Activated CD4-positive, alpha-beta memory T cell treated with anti-CD3 and anti-CD28 coated beads for 36 hours (primary cell): ENCODE data around the gene TCF7L1. TPM values are rescaled to one million over a fixed set of nuclear protein-coding genes. Genes with fewer than 3 reads are reported as not detected.
A peak's percentile ranks its signal among the peaks of the same experiment; 100 is the strongest.
"Not testable (repeated sequence)": the region's sequence is repeated elsewhere in the genome, so short reads cannot be mapped to it uniquely, and the experiment has no call there.

Source experiments
- CTCF ChIA-PET: fragments of 350-600 bp; sonication (Branson Sonifier 250); formaldehyde crosslinking; loops from one replicate; lab custom pipeline; 2021; ENCODE audit warnings: antibody characterized with exemption, inconsistent platforms; lab: Charles Lee
- POLR2A ChIA-PET: fragments of 350-600 bp; sonication (Branson Sonifier 250); formaldehyde crosslinking; loops from one replicate; lab custom pipeline; 2021; ENCODE audit warnings: antibody characterized with exemption; lab: Charles Lee
- DNase-seq: peaks from one replicate; pipeline ENCODE4 v3.0.0-alpha.2; 2020
- H3K27ac Mint-ChIP-seq: one replicate; pipeline ENCODE4 v1.8.0; 2021; ENCODE audit warnings: mixed read lengths
- H3K27me3 Mint-ChIP-seq: one replicate; pipeline ENCODE4 v1.8.0; 2021; ENCODE audit warnings: mixed read lengths
- H3K36me3 Mint-ChIP-seq: one replicate; pipeline ENCODE4 v1.8.0; 2021; ENCODE audit warnings: mixed read lengths
- H3K4me1 Mint-ChIP-seq: one replicate; pipeline ENCODE4 v1.8.0; 2021; ENCODE audit warnings: low read depth, mixed read lengths
- H3K4me3 Mint-ChIP-seq: one replicate; pipeline ENCODE4 v1.8.0; 2021; ENCODE audit warnings: mild to moderate bottlenecking, mixed read lengths
- H3K9me3 Mint-ChIP-seq: one replicate; pipeline ENCODE4 v1.8.0; 2021; ENCODE audit warnings: mixed read lengths
- intact Hi-C: fragments of 100-400 bp; cut with micrococcal nuclease; formaldehyde crosslinking; loops from one replicate; pipeline ENCODE4 v1.15.1; 2023
- total RNA-seq, 2 experiments: library from RNA; stranded (reverse); gene quantifications; one replicate each; pipeline ENCODE4 v1.2.3, GENCODE V29; 2021

The TCF7L1 gene
- total RNA-seq, 2 experiments from 2014 or later = 0.07 TPM; not detected in 1

DNA sequence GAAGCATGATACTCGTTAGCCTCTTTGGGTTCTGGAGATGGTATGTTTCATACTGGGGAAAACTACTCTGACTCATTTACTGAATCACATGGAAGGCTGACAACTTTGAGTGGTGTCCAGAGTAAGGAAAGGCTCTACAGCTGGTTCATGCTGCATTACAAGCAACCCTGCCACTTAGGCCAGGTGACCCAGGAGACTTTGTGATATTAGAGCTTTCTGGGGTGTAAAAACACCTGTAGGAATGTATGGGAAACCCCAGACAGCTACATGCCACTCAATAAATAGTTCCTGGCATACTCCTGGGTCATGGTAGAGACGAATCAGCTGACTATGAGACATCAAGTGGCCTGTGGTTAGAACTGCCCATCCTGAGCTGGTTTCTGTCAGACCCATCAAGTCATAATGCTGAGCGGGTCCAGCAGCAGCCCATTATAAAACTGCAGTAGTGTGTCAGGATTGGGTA, 21.3 kb upstream of the TCF7L1 start:
- H3K4me3 Mint-ChIP-seq = no peak overlapping the region
- intact Hi-C loops = no loop called here
- no peaks in the 10 kb centered on the region for H3K9me3 Mint-ChIP-seq
- peaks cover 24% of the 10 kb centered on the region for H3K27me3 Mint-ChIP-seq
- no peak overlapping the region for H3K27ac Mint-ChIP-seq
- ChIA-PET POLR2A (no interaction called here), CTCF (no interaction called here)
- no peak for DNase-seq
- no peaks in the 10 kb centered on the region for H3K36me3 Mint-ChIP-seq
- no peaks in the 10 kb centered on the region for H3K4me1 Mint-ChIP-seq

DNA sequence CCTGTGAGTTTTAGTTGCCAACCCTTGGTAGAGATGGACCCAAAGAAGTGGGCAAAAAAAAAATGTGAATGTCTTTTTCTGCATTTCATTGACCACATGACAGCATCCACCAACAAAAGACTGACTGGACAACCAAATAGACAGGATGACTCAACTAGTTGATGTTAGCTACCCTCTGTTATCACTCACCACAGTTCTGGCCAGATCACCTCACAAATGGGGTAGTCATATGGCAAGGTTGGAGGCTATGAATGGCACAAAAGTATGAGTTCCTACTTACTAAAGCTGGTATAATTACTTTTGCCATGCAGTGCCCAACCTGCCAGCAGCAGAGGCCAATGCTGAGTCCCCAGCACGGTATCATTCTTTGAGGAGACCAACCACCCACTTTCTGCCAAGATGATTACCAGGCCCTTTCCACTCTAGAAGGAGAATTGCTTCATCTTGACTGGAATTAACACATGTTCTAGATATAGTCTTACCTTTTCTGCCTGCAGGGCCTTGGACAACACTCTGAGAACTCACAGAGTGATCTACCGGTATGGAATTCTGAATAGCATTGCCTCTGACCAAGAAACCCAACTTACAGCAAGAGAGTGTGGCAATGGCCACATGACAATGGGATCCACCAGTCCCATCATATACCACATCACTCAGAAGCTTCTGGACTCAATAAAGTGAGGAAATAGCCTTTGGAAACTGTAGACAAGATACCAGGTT, 20.1 kb upstream of the TCF7L1 start:
- Mint-ChIP-seq H3K36me3 (no peaks in the 10 kb centered on the region), H3K27ac (no peak overlapping the region), H3K4me1 (no peaks in the 10 kb centered on the region)

DNA sequence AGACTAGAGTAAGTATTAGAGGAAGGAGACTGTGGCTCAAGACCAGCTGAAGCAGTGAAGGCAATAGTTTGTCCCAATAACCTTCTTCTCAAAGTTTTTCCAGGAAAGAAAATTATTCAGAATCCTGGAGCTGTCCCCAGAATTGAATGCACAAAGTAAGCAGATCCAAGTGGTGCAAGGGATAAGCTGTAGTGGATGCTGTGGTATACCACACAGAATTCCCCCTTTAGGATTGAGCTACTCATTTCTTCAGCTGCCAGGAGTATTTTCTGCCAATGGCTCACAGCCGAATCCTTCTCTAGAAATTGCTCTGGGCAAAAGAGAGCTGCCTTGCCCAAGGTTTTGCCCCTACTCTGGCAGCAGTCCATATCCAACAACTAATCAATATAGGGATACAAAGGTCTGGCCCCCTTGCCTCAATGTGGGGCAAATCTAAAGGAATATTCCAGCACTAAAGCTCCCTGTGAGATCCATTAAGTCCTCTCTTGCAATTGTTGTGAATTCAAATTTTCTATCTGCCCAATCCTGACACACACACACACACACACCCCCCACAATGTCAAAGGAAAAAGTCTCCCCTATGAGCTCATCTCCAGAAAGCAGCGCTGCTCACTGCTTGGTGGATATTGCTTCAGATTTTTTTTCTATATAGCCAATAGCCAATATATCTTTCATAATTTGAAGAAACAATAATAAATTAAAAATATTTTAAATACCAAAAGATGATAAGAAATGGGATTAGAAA, 18.4 kb upstream of the TCF7L1 start:
- H3K9me3 Mint-ChIP-seq = no peaks in the 10 kb centered on the region
- DNase-seq = no peak
- H3K4me1 Mint-ChIP-seq = no peaks in the 10 kb centered on the region
- H3K27ac Mint-ChIP-seq = no peak overlapping the region
- CTCF ChIA-PET = no interaction called here
- POLR2A ChIA-PET = no interaction called here
- H3K36me3 Mint-ChIP-seq = no peaks in the 10 kb centered on the region
- H3K4me3 Mint-ChIP-seq = no peak overlapping the region
- H3K27me3 Mint-ChIP-seq = peaks cover 24% of the 10 kb centered on the region
- intact Hi-C loops = no loop called here

More for the DNA sequence above, 20.1 kb upstream of the TCF7L1 start:
- H3K9me3 Mint-ChIP-seq = no peaks in the 10 kb centered on the region
- intact Hi-C loops = no loop called here
- no peak overlapping the region for H3K4me3 Mint-ChIP-seq
- CTCF ChIA-PET = no interaction called here
- DNase-seq = no peak
- POLR2A ChIA-PET = interaction anchor here (0.5 kb wide), 1 partner anchor 57 kb away, joined by 3 read pairs; no protein-coding TSS in a partner anchor
- peaks cover 24% of the 10 kb centered on the region for H3K27me3 Mint-ChIP-seq

DNA sequence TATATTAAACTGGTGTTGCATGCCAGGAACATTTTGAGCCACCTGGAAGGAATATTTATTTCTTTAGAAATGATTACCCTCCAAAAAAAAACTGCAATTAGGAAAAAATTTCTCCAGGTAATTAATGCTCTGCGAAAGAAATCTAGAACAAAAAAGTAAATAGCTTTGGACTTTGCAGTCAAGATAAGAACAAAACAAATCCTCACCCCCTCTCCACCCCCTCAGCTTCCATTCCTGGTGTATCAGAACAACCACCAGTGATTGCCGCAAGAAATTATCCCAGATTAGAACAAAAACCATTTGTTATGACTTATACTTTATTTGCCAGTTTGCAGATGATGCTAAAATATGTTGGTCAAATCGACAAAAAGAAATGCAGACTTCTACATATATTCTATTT, 17.0 kb upstream of the TCF7L1 start:
- Mint-ChIP-seq H3K27ac (no peak overlapping the region), H3K27me3 (peaks cover 20% of the 10 kb centered on the region), H3K4me1 (no peaks in the 10 kb centered on the region), H3K36me3 (no peaks in the 10 kb centered on the region), H3K4me3 (no peak overlapping the region), H3K9me3 (no peaks in the 10 kb centered on the region)
- intact Hi-C loops = no loop called here
- ChIA-PET CTCF (interaction anchor here (0.9 kb wide), 1 partner anchor 49 kb away, joined by 3 read pairs; no protein-coding TSS in a partner anchor), POLR2A (no interaction called here)
- no peak for DNase-seq

GRCh38 chr2:85119900-85120299, 13.3 kb upstream of the TCF7L1 start:
- DNase-seq = no peak
- no peaks in the 10 kb centered on the region for H3K27me3 Mint-ChIP-seq
- no peaks in the 10 kb centered on the region for H3K4me1 Mint-ChIP-seq
- no peak overlapping the region for H3K4me3 Mint-ChIP-seq
- no peaks in the 10 kb centered on the region for H3K9me3 Mint-ChIP-seq
- intact Hi-C loops = no loop called here
- ChIA-PET CTCF (interaction anchor here (1.3 kb wide), 1 partner anchor 13 kb away, joined by 3 read pairs; no protein-coding TSS in a partner anchor), POLR2A (no interaction called here)
- no peak overlapping the region for H3K27ac Mint-ChIP-seq
- H3K36me3 Mint-ChIP-seq = no peaks in the 10 kb centered on the region

- POLR2A ChIA-PET = no interaction called here
- no peaks in the 10 kb centered on the region for H3K9me3 Mint-ChIP-seq
These were observed 12.8 kb upstream of the TCF7L1 start for GRCh38 chr2:85120363-85120762.

DNA sequence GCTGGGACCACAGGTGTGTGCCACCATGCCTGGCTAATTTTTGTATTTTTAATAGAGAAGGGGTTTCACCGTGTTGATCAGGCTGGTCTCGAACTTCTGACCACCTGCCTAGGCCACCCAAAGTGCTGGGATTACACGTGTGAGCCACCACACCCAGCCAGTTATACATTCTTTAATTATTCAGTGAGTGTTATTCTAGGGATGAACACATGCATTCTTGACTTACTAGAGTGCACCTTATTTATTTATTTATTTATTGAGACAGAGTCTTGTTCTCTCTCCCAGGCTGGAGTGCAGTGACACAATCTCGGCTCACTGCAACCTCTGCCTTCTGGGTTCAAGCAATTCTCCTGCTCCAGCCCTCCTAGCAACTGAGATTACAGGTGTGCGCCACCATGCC, 6.7 kb upstream of the TCF7L1 start:
- CTCF ChIA-PET = interaction anchor here (0.7 kb wide), 1 partner anchor 59 kb away, joined by 3 read pairs; no protein-coding TSS in a partner anchor
- H3K27ac Mint-ChIP-seq, intact Hi-C loops, H3K36me3 Mint-ChIP-seq, H3K4me1 Mint-ChIP-seq, H3K9me3 Mint-ChIP-seq, POLR2A ChIA-PET, H3K4me3 Mint-ChIP-seq, DNase-seq: not testable (repeated sequence)
- H3K27me3 Mint-ChIP-seq = peaks cover 17% of the 10 kb centered on the region

More at GRCh38 chr2:85120363-85120762, 12.8 kb upstream of the TCF7L1 start:
- CTCF ChIA-PET = interaction anchor here (1.3 kb wide), 1 partner anchor 12 kb away, joined by 3 read pairs; no protein-coding TSS in a partner anchor
- no peaks in the 10 kb centered on the region for H3K27me3 Mint-ChIP-seq
- DNase-seq = no peak
- intact Hi-C loops = no loop called here
- H3K4me3 Mint-ChIP-seq = no peak overlapping the region
- H3K27ac Mint-ChIP-seq = no peak overlapping the region
- no peaks in the 10 kb centered on the region for H3K36me3 Mint-ChIP-seq
- no peaks in the 10 kb centered on the region for H3K4me1 Mint-ChIP-seq

- intact Hi-C loops = loop anchor here (5.0 kb wide), 2 partner anchors 172 to 203 kb away; no protein-coding TSS in a partner anchor
- peaks cover 4% of the 10 kb centered on the region for H3K4me1 Mint-ChIP-seq
- no peaks in the 10 kb centered on the region for H3K9me3 Mint-ChIP-seq
- POLR2A ChIA-PET = no interaction called here
- peaks cover 36% of the 10 kb centered on the region for H3K27me3 Mint-ChIP-seq
- H3K4me3 Mint-ChIP-seq = no peak overlapping the region
- CTCF ChIA-PET = interaction anchor here (0.7 to 1.6 kb wide), 2 partner anchors 51 to 170 kb away, joined by 3 read pairs; no protein-coding TSS in a partner anchor
- no peak overlapping the region for H3K27ac Mint-ChIP-seq
- no peak for DNase-seq
- H3K36me3 Mint-ChIP-seq = peaks cover 1% of the 10 kb centered on the region
These were observed 3.3 kb upstream of the TCF7L1 start for GRCh38 chr2:85129861-85130260.

DNA sequence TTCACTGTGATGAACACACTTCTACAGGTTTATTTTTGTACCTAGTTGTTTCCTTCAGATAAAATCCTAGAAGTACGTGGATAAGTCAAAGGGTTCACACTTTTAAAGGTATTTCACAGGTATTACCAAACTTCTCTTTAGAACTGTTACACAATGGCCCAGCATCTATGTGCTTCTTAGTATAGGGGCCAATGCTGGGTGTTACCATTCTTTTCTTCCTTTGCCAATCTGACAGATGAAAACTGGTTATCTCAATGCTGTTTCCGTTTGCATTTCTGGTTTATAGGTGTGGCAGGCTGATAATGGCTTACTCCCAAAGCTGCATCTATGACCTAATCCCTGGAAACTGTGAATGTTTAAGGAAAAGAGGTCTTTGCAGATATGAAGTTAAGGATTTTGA, 2.8 kb upstream of the TCF7L1 start:
- intact Hi-C loops = loop anchor here (5.0 kb wide), 2 partner anchors 172 to 203 kb away; no protein-coding TSS in a partner anchor
- Mint-ChIP-seq H3K4me3 (no peak overlapping the region), H3K9me3 (no peaks in the 10 kb centered on the region), H3K36me3 (peaks cover 1% of the 10 kb centered on the region), H3K27me3 (peaks cover 39% of the 10 kb centered on the region), H3K27ac (no peak overlapping the region), H3K4me1 (peaks cover 4% of the 10 kb centered on the region)
- ChIA-PET POLR2A (no interaction called here), CTCF (interaction anchor here (0.6 to 1.6 kb wide), 3 partner anchors 11 to 170 kb away, joined by 3 to 4 read pairs (median 3); no protein-coding TSS in a partner anchor)
- DNase-seq = no peak

- Mint-ChIP-seq H3K9me3 (no peaks in the 10 kb centered on the region), H3K4me1 (peaks cover 4% of the 10 kb centered on the region), H3K36me3 (peaks cover 1% of the 10 kb centered on the region), H3K27me3 (peaks cover 45% of the 10 kb centered on the region), H3K4me3 (no peak overlapping the region), H3K27ac (no peak overlapping the region)
- intact Hi-C loops = loop anchor here (5.0 kb wide), 2 partner anchors 171 to 204 kb away; no protein-coding TSS in a partner anchor
- ChIA-PET POLR2A (no interaction called here), CTCF (interaction anchor here (0.8 kb wide), 1 partner anchor 168 kb away, joined by 3 read pairs; no protein-coding TSS in a partner anchor)
- DNase-seq = no peak
These were observed 2.1 kb upstream of the TCF7L1 start for GRCh38 chr2:85131116-85131515.

DNA sequence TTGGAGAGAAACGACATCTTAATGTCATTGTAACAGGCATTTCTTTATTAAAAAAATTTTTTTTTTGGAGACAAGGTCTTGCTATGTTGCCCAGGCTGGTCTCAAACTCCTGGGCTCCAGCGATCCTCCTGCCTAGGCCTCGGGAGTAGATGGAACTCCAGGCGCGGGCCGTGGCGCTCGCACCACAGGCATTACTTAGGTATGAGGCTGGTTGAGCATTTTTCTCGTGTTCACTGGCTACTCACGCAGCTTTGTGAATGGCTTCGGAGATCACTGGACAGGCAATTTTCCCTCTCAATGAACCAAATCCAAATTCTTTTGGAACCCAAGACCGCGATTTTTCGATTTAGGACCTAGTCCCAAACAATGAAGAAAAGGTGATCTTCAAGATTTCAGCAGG, 795 bp upstream of the TCF7L1 start:
- POLR2A ChIA-PET = no interaction called here
- DNase-seq = no peak
- Mint-ChIP-seq H3K36me3 (peaks cover 1% of the 10 kb centered on the region), H3K27me3 (peaks cover 53% of the 10 kb centered on the region), H3K4me1 (peaks cover 4% of the 10 kb centered on the region), H3K27ac (no peak overlapping the region), H3K4me3 (peak overlapping the region; percentile 62), H3K9me3 (no peaks in the 10 kb centered on the region)
- CTCF ChIA-PET = interaction anchor here (0.6 to 2.0 kb wide), 4 partner anchors 12 to 168 kb away, joined by 3 to 6 read pairs (median 4); no protein-coding TSS in a partner anchor
- intact Hi-C loops = loop anchor here (2.0 to 5.0 kb wide), 3 partner anchors 66 to 205 kb away; no protein-coding TSS in a partner anchor
